ENCODE data around the gene GPR17.

Gene GPR17

DNA sequence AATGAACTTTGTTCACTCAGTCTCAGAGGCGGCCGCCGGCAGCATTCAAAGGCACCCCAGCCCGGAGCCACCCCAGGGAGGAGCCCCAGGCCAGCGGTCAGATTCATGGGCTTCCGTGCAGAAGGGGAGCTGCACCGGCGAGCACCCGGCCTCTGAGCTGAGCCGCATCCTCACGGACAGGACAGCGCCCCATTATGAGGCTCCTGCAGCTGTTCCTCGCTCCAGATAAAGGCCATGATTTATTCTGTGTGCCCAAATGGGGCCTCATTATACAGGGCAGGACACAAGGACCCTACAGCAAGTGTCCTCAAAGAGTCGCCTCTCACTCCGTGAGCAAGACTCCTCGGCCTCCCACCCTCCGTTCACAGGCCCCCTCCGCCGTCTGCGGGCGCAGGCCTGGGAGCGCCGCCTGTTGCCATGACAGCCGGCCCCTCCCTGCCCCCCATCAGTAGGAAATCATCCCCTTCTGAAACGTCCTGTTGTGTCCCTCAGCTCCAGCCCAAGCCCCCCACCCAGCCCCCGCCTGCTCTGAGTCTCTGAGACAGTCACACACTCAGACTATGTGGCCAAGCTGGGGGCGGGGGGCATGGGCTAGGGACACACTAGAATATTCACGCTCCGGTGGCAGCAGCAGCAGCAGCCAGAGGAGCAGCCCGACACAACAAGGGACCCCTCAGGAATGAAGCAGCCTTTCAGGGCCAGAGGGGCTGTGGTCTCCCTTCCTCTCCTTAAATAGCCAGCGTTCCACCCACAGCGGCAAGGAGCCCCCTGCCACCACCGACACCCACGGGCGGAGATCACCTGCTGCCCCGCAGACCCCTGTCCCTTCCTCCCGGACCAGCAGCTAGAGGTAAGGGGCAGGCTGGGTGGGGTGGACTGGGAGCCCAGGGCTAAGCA lies at the start of gene GPR17:
GPR17 (plus strand) TSS at position 759 of the 897 bp plus-strand sequence. CDS start 4,583 bp downstream, outside the sequence.
- no peak for DNase-seq

GRCh38 chr2:127596311-127597045 lies 49.5 kb upstream of the GPR17 start:
- no peak for DNase-seq

DNA sequence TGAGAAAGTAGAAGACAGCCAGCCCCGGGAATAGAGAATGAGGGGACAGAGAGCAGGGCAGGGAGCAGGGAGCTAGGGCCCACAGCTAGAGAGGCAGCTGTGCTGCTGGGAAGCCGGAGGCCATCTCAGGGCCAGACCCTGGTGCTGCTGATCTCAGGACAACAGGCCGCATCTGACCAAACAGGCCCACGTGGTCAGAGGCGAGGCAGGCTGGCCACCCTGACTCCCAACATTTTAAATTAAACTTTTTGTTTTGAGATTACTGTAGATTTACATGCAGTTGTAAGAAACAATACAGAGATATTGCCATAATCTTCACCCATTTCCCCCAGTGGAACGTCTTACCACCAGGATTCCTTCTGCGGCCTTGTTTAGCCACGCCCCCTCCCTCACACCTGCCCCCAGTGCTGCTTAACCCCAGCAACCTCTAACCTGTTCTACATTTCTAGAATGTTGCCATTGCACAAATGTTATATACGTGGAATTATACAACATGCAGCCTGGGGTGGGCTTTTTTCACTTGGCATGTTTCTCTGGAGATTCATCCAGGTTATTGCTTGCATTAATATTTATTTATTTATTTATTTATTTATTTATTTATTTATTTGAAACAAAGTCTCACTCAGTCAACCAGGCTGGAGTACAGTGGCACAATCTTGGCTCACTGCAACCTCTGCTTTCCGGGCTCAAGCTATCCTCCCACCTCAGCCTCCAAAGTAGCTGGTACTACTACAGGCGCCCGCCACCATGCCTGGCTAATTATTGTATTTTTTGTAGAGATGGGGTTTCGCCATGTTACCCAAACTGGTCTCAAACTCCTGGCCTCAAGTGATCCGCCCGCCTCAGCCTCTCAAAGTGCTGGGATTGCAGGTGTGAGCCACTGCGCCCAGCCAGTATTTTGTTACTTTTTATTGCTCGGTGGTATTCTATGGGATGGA lies 48.6 kb upstream of the GPR17 start:
- DNase-seq = no peak

- no peak for DNase-seq
Observed at GRCh38 chr2:127597984-127598380, 48.0 kb upstream of the GPR17 start.

- DNase-seq = no peak
Observed at GRCh38 chr2:127598711-127599110, 47.2 kb upstream of the GPR17 start.

DNA sequence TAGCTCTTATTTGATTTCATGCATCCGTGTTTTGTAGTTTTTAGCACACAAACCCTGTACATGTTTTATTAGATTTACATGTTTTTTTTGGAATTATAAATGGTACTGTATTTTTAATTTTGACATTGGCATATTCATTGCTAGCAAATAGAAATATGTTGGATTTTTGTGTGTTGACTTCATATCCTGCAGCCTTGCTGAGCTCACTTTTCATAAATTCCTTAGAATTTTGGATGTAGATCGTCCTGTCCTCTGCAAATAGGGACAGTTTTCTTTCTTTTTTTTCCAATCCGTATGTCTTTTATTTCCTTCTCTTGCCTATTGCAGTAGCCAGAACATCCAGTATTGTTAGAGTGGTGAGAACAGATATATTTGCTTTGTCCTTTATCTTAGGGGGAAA lies 46.7 kb upstream of the GPR17 start:
- no peak for DNase-seq

DNA sequence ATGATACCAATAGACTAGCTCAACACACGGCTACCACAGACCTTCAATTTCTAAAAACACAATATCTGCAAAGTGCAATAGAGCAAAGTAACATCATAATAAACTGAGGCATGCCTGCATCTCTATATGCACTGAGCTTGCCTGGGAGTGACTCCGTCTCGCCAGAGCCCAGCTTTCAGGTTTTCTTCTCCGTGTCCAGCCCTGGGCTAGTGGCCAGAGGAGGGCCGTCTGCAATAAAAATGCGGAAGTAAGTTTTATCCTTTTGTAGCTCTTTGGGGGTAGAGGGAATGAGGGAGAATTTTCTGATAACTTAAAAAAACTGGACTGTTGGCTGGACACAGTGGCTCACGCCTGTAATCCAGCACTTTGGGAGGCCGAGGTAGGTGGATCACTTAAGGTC lies 41.0 kb upstream of the GPR17 start:
- DNase-seq = no peak

- no peak for DNase-seq
Observed at GRCh38 chr2:127605691-127606263, 40.2 kb upstream of the GPR17 start.

DNA sequence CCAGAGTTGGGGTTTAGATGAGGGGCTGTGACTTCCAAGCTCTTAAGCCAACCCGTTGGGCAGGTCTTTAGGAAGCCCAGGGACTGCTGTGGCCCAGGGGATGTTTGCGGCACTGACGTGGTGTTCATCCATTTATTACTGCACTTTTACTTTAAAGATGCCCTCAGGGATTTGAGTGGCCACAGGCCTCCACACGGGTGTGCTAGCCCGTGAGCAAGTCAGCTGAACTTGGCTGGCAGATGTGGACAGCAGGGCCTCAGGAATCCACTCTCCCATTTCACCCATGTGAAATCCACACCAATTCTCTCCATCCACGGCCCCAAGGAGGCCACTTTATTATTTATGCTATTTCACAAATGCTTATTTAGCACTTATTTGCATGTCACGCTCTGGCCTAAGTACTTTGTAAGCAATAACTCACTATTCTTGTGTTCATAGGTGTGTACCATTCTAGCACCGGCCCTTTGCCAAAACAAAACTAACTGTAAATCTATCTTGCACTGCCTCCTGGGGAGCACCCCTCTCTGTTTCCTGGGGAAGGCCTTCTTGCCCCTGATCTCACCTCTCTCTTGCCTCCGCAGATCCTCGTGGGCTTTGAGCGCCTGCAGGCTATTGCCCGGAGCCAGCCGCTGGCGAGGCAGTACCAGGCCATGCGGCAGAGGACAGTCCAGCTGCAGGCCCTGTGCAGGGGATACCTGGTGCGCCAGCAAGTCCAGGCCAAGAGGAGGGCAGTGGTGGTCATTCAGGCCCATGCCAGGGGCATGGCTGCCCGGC lies 39.1 kb upstream of the GPR17 start:
- DNase-seq = no peak

- no peak for DNase-seq
Observed at GRCh38 chr2:127607399-127607908, 38.5 kb upstream of the GPR17 start.

DNA sequence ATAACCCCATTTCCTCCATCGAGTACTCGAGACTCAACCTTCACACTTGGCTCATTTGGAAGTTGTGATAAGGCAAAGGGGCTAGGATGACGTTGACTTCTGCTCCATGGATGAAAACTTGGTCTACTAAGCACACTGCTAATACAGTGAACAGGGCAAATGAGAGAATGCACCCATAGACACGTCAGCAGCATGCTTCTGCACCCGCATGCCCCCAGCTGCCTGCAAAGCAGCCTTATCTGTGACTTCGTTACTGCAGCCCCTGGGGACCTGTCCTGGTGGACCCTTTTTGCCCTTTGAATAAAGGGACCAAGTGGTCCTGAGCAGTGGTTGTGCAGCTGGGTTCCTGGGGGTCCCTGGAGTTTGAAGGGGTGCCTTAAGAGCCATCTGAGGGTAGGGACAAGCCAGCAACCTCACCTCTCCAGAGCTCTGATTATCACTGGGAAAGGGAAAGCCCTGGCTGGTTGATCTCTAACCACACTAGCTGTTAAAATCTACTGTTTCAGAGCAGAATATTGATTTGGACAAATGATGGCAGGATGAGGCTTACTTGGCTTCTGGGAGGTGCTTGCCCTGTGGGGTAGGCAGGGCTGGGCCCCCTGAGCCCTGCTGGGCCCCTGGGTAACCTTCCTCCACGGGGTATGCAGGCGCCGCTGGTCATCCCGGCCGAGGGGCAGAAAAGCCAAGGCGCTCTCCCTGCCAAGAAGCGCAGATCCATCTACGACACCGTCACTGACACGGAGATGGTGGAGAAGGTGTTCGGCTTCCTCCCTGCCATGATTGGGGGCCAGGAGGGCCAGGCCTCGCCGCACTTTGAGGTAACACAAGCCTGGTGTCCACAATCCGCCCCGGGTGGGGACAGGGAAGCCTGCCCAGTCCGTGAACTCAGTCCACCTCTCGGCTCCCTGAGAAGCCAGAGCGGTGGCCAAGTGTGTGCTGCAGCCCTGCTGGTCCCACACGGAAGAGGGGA lies 37.6 kb upstream of the GPR17 start:
- no peak for DNase-seq

DNA sequence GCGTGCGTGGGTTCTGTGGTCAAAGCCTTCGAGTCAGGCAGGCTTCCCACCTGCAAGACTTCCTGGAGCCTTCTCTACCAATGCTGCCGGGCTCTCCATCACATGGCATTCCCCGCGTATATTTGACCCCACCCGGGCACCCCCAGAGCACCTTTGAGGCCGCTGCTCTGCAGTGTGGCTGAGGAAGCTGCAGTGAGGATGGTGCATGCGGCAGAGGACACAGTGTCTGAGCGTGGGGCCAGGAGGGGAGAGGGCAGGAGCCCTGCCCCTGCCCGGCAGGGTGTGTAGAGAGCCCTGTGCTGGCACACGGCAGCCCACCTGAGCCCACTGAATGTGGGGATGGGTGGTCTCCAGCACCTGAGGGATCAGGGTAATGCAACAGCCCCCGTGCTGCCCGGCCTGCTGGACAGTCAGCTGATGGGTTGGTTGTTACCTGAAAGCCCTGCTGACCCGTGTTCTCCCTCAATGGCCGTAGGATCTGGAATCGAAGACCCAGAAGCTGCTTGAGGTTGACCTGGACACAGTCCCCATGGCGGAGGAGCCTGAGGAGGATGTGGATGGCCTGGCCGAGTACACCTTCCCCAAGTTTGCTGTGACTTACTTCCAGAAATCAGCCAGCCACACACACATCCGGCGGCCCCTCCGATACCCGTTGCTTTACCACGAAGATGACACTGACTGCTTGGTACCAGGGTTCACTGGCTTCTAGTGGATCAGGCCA lies 36.8 kb upstream of the GPR17 start:
- DNase-seq = no peak

DNA sequence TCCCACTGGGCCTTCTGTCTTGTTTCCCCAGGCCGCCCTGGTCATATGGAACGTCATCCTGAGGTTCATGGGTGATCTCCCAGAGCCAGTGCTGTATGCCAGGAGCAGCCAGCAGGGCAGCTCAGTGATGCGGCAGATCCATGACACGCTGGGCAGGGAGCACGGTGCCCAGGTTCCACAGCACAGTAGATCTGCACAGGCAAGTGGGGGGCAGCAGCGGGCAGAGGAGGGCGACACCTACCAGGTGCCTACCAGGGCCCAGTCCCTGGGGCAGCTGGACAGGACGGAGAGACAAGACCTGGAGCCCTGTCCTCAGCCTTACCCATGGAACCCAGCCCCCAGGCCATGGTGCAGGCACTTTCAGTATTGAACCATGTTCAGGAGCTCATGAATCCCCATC lies 36.1 kb upstream of the GPR17 start:
- DNase-seq = no peak

DNA sequence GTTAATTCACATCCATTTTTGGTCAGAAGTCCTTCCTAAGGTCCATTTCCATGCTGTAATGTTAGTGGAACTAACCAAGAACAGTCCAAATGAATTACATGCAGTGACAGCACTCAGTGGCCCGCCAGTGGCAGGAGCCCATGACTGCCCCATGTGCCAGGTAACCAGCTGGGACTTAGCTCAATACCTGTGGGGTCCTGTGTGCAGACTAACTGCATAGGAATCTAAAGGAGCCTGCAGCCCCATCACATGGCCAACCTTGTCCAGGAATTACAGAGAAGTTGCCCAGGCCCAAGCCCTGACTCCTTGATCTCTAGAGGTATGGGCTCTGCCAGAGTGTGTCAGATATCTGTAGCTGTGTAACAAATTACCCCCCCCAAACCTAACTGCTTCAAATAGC lies 35.4 kb upstream of the GPR17 start:
- DNase-seq = no peak

- no peak for DNase-seq
Observed at GRCh38 chr2:127611076-127611925, 34.7 kb upstream of the GPR17 start.

GRCh38 chr2:127612111-127612822 lies 33.7 kb upstream of the GPR17 start:
- no peak for DNase-seq

DNA sequence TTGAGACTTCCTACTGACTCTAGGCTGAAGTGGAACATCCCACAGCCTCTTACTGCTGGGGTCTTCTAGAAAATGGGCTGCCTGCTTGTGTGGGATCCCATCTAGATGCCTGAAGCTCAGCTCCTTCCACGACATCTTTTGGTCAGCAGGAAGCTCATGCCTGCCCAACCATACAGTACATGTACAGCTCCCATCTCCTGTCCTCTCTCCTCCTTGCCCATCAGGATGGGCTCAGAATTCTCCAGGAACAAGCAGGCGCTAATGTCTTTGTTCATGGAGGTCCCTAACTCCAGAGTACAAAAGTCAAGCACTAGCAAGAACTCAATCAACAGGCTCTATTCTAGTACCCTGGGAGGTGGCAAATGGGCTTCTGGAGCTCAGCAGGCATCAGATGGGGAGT lies 31.7 kb upstream of the GPR17 start:
- no peak for DNase-seq

- no peak for DNase-seq
Observed at GRCh38 chr2:127614731-127615130, 31.2 kb upstream of the GPR17 start.

Data from NCI-H345 (cell line).